DOHH2 (cell line): Measurements from ENCODE around the gene NDC80.

Source experiments
- CTCF ChIP-seq: fragments of 200-600 bp; sonication (generic); IDR thresholded peaks from one replicate; pipeline ENCODE4 v1.5.1; 2014; ENCODE audit warnings: antibody characterized with exemption, mild to moderate bottlenecking, low read depth, low read length; ENCODE audit not compliant: poor library complexity, severe bottlenecking
- EZH2phosphoT487 ChIP-seq: fragments of 200-600 bp; sonication (generic); IDR thresholded peaks from 2 replicates; pipeline ENCODE4 v1.6.1; 2017; ENCODE audit warnings: borderline replicate concordance, mild to moderate bottlenecking, antibody characterized with exemption, low read length, moderate library complexity, mixed read lengths

GRCh38 chr18:2534906-2535305 lies 36.5 kb upstream of the NDC80 start:
- no peak for TF ChIP-seq CTCF
- no peak for TF ChIP-seq EZH2phosphoT487
